Fibroblast of mammary gland (primary cell): ENCODE results near the gene SLC39A12.

Experiments
- DNase-seq: peaks from one replicate; pipeline ENCODE4 v3.0.0-alpha.2; 2010; ENCODE audit warnings: low read depth
- H3K4me3 ChIP-seq: 2 replicates; pipeline ENCODE4 v1.5.1; 2011; ENCODE audit warnings: low read depth, mild to moderate bottlenecking, low read length, moderate library complexity; ENCODE audit not compliant: control insufficient read depth
- CTCF ChIP-seq: conservative IDR thresholded peaks from 2 replicates; pipeline ENCODE4 v1.5.1; 2011; ENCODE audit warnings: low read depth, low read length, inconsistent platforms; ENCODE audit not compliant: control insufficient read depth, insufficient read depth

The SLC39A12 gene

GRCh38 chr10:18068401-18068800 lies 116.7 kb downstream of the SLC39A12 start:
- H3K4me3 ChIP-seq = no peak overlapping the region
- no peak for TF ChIP-seq CTCF
- DNase-seq = no peak

DNA sequence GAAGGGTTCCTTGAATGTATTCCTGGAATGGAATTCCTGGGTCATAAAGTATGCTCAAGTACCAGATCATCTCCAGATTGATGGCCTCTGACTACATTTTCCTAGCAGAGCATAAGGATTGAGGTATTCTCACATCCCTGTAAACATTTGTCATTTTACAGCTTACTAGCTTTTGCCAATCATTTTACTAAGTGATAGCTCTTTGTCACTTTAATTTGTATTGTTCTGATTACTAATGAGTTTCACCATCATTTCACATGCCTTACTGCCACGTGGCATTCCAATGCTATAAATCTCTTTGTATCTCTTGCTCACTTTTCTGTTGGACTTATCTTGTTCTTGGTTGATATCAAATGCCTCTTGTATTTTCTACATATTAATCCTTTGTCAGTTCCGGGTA lies 119.9 kb downstream of the SLC39A12 start:
- no peak overlapping the region for H3K4me3 ChIP-seq
- TF ChIP-seq CTCF = no peak
- DNase-seq = no peak

- no peak for DNase-seq
- H3K4me3 ChIP-seq = no peak overlapping the region
- TF ChIP-seq CTCF = no peak
Observed at GRCh38 chr10:18073314-18073713, 121.6 kb downstream of the SLC39A12 start.

- no peak for DNase-seq
- H3K4me3 ChIP-seq = no peak overlapping the region
- TF ChIP-seq CTCF = no peak
Observed at GRCh38 chr10:18075881-18076280, 124.2 kb downstream of the SLC39A12 start.

DNA sequence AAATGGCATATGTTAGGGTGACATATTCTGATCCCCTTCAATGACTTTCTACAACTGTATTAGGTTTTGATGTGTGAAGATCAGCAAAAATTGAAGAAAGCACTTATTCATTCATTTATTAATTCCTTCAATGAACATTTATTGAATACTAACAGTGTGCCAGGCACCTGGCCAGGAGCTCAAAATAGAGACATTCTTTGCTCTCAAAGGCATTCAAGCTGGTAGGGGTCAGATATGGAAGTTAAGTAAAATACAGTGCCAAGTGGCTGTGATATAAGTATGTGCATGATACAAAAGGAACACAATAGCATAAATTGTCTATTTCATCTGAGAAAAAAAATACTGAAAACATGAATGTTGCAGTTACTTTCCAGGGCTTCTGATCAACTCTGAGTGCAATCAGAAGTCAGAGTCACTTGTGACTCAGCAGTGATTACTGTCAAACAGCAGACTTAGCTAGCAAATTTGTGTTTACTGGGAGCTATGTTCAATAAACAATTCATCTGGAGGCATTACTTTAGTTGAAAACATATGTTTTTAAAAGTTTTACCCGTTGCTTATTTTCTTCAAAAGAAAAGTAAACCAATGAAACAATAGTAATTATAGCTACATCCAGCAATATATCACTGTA lies 128.1 kb downstream of the SLC39A12 start:
- TF ChIP-seq CTCF = no peak
- peak; percentile 73 for DNase-seq

DNA sequence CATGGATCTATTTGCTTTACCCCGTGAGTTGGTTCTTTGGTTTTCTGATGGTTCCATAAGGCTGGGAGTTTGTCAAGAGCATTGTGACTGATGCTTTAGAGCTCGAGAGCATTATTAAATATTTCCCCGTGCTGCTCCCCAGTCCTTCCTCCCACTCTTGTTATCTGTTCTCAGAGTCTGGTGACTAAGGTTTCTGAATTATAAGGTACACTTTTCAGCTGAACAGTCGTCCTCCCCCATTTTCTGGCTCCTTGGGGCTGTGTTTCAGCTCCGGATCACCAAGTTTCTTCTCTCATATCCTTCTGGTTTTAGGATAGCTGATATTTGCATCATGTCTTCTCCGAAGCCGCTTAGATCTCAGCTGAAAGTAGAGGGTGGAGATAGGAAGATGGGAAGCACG lies 130.7 kb downstream of the SLC39A12 start:
- no peak overlapping the region for H3K4me3 ChIP-seq
- no peak for DNase-seq
- no peak for TF ChIP-seq CTCF

More for the DNA sequence above, 128.1 kb downstream of the SLC39A12 start:
- H3K4me3 ChIP-seq = no peak overlapping the region

GRCh38 chr10:18085855-18086254 lies 134.1 kb downstream of the SLC39A12 start:
- no peak for TF ChIP-seq CTCF
- no peak for DNase-seq
- no peak overlapping the region for H3K4me3 ChIP-seq
